Erythroblast (primary cell): Measurements from ENCODE around the gene CACNA1D.

Experiments
- GATA1 ChIP-seq: IDR thresholded peaks from 2 replicates; pipeline ENCODE4 v1.6.1; 2011; ENCODE audit warnings: low read depth, mild to moderate bottlenecking, control low read depth, low read length, moderate library complexity
- POLR2A ChIP-seq: IDR thresholded peaks from 2 replicates; pipeline ENCODE4 v1.6.1; 2011; ENCODE audit warnings: mild to moderate bottlenecking, low read length

DNA sequence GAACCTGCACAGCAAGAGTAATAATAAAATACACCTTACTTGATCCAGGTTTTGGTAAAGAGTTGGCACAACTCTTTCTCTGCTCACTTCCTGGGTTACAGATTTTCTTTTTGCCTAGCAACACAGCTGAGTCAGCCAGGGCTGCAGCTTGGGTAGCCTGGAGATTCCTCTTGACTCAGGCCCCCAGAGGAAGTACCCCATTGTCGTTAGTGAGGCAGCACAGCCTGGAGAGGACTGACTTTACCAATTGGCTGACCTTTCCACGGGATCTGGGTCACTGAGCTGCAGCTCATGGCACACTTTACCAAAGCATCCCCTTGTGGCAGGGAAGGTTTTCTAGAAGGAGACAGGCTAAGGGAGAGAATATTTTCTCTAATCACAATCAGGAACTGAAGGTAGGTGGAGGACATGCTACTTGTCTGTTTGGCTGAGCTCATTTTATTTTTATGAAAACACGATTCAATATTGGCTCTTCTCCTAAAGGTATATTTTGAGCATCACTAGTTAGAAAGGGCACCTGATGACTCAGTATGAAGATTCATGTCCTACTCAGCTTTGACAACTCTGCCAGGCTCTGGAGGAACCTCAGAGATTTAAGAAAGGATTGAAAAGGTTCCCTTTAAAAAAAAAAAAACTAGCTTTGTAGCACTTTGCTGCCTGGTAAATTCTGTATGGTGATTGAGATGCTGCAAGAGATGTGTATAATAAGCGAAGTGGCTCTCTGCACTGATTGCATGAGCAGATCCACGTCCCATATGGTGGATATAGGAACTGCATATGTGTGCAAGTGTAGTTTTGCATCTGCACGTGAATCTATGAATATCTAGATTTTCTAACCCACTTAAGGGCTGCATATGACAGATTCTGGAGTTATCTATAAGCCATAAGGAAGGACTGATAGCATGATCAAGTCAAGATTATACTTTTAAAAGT is 227.0 kb downstream of the CACNA1D start:
- TF ChIP-seq POLR2A (no peak), GATA1 (no peak)
